Erythroblast (primary cell): ENCODE data around the gene PRKCZ.
"Not testable (repeated sequence)": the region's sequence is repeated elsewhere in the genome, so short reads cannot be mapped to it uniquely, and the experiment has no call there.

ENCODE experiments used
- DNase-seq, 2 experiments: peaks; one replicate each; lab custom pipeline; 2025; lab: John Stamatoyannopoulos, UW
- GATA1 ChIP-seq: IDR thresholded peaks from 2 replicates; pipeline ENCODE4 v1.6.1; 2011; ENCODE audit warnings: low read depth, mild to moderate bottlenecking, control low read depth, low read length, moderate library complexity
- POLR2A ChIP-seq: IDR thresholded peaks from 2 replicates; pipeline ENCODE4 v1.6.1; 2011; ENCODE audit warnings: mild to moderate bottlenecking, low read length

PRKCZ gene

DNA sequence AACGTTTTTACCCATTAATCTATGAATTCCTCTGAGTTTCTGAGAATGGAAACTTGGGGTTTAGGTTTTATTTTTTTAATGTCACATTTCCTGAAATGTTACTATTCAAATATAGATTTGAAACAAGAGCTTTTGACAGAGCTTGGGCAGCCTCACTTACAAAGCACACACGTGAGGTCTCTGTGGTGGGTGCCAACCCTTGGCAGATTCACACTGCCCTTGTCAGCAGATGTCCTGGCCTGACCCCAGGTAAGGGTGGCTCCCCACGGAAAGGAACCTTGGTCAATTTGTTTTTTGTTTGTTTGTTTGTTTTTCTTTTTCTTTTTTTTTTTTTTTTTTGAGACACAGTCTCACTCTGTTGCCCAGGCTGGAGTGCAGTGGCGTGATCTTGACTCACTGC is 90.8 kb downstream of the PRKCZ start:
- no peak for DNase-seq
- TF ChIP-seq GATA1 (no peak), POLR2A (no peak)

DNA sequence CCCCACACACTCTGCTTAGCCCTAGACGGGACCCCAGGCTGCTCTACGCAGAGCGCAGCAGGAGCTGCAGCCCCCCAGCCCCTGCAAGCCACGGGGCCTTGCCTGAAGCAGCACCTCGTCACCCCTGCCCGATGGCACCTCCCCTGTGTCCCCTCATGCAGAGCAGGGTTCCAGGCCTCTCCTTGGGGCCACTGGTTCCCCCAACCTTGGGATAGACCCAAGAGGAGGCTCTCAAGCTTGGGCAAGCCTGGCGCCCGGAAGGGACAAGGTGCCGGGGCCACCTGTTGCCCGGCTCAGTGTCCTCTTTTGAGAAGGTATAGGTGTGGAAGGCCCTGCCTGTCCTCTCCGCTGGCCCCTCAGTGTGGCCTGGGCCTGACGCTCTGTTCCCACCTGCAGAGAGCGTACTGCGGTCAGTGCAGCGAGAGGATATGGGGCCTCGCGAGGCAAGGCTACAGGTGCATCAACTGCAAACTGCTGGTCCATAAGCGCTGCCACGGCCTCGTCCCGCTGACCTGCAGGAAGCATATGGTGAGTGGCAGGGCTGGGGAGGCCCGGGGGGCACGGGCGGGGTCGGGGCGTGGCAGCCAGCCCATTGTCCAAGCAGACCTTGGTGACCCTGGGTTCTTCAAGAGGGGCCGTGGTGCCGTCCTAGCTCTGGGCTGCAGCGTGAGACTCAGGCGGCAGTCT is 93.7 kb downstream of the PRKCZ start:
- no peak for DNase-seq
- TF ChIP-seq POLR2A (no peak), GATA1 (no peak)

DNA sequence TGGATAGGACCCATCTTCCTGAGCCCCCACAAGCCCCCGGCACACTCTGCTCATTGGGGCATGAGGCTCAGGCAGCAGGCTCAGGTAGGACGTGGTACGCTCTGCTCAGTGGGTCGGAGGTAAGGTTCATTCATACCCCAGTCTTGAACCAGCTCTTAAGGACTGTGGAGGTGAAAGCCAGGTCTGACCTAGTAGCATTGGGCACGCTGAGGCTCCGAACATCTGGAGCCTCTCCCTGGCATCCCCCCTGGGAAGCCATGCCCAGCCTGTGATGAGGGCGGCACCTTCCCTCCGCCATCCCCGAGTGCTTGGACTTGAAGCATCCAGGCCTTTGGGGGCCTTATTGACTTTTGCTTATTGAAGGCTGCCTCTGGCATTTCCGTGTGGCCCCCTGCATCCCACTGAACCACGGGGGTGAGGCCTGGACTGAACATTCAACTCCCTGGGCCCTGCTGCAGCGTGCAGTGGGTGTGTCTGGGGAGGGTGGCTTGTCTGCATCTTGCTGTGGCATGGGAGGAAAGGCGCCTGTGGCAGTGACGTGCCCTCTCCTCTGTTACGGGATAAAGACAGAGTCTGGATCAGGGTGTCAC is 94.4 kb downstream of the PRKCZ start:
- DNase-seq, result no peak
- TF ChIP-seq POLR2A (no peak), GATA1 (no peak)

- TF ChIP-seq GATA1, result no peak
- TF ChIP-seq POLR2A, result no peak
- no peak for DNase-seq
Observed at GRCh38 chr1:2145946-2146835, 96.0 kb downstream of the PRKCZ start.

DNA sequence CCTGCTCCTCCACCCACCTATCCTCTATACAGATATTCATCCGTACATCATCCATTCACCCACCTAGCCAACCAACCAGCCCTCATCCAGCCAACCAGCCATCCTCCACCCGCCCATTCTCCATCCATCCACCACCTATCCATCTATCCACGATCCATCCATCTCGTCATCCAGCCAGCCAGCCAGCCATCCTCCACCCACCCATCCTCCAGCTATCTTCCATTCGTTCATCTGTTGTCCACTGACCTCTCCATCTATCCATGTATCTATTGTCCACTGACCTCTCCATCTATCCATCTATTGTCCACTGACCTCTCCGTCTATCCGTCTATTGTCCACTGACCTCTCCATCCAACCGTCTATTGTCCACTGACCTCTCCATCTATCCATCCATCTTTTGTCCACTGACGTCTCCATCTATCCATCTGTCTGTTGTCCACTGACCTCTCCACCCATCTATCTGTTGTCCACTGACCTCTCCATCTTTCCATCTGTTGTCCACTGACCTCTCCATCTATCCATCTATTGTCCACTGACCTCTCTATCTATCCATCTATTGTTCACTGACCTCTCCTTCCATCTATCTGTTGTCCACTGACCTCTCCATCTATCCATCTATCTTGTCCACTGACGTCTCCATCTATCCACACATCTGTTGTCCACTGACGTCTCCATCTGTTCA is 96.8 kb downstream of the PRKCZ start:
- TF ChIP-seq POLR2A, result no peak
- no peak for DNase-seq

DNA sequence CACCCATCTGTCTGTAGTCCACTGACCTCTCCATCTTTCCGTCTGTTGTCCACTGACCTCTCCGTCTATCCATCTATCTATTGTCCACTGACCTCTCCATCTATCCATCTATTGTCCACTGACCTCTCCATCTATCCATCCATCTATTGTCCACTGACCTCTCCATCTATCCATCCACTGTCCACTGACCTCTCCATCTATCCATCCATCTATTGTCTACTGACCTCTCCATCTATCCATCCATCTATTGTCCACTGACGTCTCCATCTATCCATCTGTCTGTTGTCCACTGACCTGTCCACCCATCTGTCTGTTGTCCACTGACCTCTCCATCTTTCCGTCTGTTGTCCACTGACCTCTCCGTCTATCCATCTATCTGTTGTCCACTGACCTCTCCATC is 97.7 kb downstream of the PRKCZ start:
- DNase-seq, result not testable (repeated sequence)

DNA sequence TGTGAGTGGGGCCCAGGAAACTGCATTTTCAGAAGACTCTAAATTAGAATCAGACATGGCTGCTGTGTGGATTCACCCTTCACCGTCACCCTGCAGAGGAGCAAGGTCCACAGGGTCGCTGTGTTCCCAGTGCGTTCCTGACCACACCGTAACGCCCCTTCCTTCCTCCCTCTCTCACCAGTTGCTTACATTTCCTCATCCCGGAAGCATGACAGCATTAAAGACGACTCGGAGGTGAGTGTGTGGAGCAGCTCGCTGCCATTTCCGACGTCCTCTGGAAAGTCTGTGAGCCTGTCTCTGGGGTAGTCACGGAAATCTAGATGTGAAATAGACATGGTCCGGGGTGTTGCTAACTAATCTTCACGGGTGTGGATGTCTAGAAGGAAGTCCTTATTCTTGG is 98.5 kb downstream of the PRKCZ start:
- no peak for DNase-seq
- TF ChIP-seq POLR2A (no peak), GATA1 (no peak)

DNA sequence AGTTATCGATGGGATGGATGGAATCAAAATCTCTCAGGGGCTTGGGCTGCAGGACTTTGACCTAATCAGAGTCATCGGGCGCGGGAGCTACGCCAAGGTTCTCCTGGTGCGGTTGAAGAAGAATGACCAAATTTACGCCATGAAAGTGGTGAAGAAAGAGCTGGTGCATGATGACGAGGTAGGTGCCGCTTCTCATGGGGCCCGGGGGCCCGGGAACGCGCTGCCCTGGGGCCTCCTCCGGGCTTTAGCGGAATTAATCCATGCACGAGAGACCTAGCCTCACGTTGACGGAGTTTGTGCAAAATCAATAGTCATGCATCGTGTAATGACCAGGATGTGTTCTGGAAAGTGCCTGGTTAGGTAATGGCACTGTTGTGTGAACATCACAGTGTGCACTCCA is 100.6 kb downstream of the PRKCZ start:
- no peak for TF ChIP-seq POLR2A
- no peak for TF ChIP-seq GATA1
- no peak for DNase-seq

GRCh38 chr1:2151252-2151651 is 101.0 kb downstream of the PRKCZ start:
- TF ChIP-seq GATA1 (no peak), POLR2A (no peak)
- no peak for DNase-seq

DNA sequence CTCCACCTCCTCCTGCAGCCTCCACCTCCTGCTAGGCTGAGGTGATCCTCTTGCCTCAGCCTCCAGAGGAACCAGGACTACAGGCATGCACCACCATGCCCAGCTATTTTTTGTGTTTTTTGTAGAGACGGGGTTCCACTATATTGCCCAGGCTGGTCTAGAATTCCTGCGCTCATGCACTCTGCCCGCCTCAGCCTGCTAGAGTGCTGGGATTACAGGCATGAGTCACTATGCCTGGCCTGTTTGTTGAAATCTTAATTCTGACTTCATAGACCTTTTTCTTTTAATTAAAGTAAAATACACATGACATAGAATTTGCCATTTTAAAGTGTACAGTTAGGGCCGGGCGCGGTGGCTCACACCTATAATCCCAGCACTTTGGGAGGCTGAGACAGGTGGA is 101.7 kb downstream of the PRKCZ start:
- DNase-seq, result no peak
- no peak for TF ChIP-seq POLR2A
- no peak for TF ChIP-seq GATA1

DNA sequence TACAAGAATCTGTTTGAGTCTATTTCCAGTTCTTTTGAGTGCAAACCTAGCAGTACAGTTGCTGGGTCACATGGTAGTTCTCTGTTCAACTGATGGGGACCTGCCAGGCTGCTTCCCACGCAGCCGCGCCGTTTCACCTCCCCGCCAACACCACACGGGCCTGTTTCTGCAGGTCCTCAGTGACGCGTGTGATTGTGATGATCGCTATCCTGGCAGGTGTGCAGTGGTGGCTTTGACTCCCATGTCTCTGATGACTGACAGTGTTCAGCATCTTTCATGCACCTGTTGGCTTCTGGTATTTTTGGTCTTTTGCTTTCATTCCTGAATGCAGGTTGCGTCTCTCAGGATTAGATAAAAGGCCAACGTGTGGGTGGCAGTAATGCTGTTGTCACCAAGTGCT is 102.7 kb downstream of the PRKCZ start:
- TF ChIP-seq POLR2A (no peak), GATA1 (no peak)
- no peak for DNase-seq

DNA sequence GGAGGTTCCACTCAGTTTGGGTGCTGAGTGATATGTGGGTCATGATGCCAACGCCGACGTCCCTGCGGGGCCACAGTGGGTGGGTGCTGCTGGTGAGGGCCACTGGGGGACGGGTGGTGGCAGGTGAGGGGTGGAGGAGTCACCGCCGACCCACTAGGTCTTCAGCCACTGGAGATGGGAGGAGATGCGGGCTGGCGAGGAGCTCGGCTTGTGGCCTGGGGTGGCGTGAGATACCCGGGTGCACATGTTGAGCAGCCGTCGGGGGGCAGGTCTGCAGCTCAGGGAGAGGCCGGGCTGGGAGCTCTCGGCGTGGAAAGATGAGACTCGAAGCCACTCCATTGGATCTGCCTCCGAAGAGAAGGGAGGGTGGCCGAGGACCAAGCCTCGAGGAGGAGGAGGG is 103.8 kb downstream of the PRKCZ start:
- no peak for TF ChIP-seq POLR2A
- DNase-seq, result no peak

DNA sequence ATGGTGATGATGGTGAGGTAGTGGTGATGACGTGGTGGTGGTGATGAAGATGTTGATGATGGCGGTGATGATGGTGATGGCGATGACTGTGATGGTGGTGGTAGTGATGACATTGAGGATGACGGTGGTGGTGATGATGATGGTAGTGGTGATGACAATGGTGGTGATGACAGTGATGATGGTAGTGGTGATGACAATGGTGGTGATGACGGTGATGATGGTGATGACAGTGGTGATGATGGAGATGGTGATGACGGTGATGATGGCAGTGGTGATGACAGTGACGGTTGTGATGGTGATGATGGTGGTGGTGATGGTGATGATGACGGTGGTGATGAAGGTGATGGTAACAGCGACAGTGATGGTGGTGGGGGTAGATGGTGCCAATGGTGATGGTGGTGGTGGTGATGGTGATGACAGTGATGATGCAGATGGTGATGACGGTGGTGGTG is 105.0 kb downstream of the PRKCZ start:
- no peak for TF ChIP-seq POLR2A
- TF ChIP-seq GATA1, result no peak

DNA sequence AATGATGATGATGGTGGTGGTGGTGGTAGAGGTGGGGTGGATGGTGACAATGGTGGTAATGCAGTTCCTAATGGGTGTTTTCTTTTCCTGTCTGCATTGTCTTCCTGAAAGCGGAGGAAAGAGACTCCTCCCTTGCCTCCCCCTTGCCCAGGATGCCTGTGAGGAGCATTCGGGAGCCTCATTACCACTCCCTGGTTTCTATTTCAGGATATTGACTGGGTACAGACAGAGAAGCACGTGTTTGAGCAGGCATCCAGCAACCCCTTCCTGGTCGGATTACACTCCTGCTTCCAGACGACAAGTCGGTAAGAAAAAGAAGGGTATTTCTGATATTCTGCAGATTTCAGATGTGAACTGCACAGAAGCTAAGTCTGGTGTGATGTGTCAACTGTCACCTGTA is 105.6 kb downstream of the PRKCZ start:
- TF ChIP-seq POLR2A (no peak), GATA1 (no peak)

More for the DNA sequence above, 105.0 kb downstream of the PRKCZ start:
- DNase-seq, result no peak

More for the DNA sequence above, 105.6 kb downstream of the PRKCZ start:
- no peak for DNase-seq
